NB4 (cell line): ENCODE results near the gene ARL5B.

Experiments
- MAX ChIP-seq: IDR thresholded peaks from 2 replicates; pipeline ENCODE4 v1.6.1; 2011; ENCODE audit warnings: low read depth, low read length
- POLR2A ChIP-seq: IDR thresholded peaks from 2 replicates; pipeline ENCODE4 v1.6.1; 2011; ENCODE audit warnings: mild to moderate bottlenecking; ENCODE audit not compliant: insufficient read length; ENCODE audit errors: extremely low read depth
- TF ChIP-seq, protein P1 (sequence below): IDR thresholded peaks from one replicate; pipeline ENCODE4 v1.5.1; 2012; ENCODE audit warnings: low read depth, low read length

GRCh38 chr10:18616337-18616736, 42.9 kb upstream of the ARL5B start:
- TF ChIP-seq POLR2A: no peak
- TF ChIP-seq, protein P1, sequence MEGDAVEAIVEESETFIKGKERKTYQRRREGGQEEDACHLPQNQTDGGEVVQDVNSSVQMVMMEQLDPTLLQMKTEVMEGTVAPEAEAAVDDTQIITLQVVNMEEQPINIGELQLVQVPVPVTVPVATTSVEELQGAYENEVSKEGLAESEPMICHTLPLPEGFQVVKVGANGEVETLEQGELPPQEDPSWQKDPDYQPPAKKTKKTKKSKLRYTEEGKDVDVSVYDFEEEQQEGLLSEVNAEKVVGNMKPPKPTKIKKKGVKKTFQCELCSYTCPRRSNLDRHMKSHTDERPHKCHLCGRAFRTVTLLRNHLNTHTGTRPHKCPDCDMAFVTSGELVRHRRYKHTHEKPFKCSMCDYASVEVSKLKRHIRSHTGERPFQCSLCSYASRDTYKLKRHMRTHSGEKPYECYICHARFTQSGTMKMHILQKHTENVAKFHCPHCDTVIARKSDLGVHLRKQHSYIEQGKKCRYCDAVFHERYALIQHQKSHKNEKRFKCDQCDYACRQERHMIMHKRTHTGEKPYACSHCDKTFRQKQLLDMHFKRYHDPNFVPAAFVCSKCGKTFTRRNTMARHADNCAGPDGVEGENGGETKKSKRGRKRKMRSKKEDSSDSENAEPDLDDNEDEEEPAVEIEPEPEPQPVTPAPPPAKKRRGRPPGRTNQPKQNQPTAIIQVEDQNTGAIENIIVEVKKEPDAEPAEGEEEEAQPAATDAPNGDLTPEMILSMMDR: no peak
- TF ChIP-seq MAX: no peak
